Measurements from ENCODE around the gene LDLRAP1.

LDLRAP1 gene

DNA sequence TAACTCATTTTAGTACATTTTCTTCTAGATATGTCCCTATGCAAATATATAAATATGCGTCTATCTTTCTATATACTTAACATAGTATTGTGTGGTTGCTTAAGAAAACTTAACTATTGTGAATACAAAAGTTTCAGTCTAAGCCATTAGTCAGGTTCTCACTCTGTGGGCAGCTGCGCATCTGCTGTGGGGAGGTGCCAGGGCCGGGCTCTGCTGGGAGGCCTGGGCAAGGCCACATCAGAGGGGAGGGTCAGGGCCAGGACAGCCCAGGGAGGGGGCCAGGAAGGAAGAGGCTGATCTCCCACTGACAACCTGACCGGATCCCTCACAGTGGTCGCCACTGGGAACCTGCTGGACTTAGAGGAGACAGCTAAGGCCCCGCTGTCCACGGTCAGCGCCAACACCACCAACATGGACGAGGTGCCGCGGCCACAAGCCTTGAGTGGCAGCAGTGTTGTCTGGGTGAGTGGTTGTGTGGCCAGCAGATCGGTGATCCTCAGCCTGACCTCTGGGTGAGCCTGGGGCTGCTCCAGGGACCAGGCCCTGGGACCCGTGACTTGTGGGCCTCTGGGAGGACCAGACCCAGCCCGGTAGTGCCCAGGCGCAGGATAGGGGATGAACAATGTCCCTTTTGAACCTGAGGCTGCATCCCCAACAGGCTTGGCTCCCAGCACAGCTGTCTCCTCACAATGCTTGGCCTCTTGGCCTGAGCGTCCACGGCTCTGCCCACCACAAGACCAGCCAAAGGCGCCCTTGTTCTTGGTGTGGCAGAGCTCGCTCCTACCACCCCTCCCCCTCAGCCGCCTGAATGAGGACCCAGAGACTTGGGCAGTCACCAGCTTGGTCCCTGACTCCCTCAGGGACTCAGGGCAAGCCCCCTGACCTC is 20.2 kb downstream of the LDLRAP1 start:
- DNase-seq, result peak; percentile 56

DNA sequence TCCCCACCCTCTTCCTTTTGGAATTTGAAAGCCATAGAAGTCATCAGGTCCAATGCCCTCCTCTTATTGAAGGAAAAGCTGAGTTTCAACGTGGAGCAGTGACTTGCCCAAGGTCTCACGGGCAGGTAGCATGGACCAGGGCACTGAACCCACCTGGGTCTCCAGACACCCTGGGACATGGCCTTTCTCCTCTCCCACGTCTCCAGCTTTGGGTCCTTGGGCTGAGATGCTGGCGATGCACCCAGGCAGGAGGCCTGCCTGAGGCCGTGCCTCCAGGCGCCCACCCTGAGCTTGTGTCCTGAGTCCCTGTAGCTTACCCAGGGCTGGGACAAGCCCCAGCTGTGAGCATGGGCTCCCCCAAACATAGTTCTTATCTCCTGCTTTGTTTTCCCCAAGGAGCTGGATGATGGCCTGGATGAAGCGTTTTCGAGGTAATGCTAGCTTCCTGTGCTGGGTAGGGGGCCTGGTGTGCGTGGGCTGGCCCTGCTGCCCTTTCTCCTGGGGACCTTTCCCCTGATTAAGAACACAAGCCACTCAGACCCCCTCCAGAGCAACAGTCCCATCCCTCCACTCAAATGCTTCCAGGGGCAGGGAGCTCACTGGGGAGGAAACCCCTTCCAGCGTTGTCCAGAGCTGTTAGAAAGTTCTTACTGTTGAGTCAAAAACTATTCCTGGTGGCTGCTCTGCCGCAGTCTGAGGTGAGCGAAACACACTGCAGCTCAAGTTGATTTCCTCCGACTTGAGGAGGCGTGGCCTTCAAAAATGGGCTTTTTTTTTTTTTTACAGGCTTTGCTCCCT is 21.6 kb downstream of the LDLRAP1 start:
- DNase-seq, result peak; percentile 57

DNA sequence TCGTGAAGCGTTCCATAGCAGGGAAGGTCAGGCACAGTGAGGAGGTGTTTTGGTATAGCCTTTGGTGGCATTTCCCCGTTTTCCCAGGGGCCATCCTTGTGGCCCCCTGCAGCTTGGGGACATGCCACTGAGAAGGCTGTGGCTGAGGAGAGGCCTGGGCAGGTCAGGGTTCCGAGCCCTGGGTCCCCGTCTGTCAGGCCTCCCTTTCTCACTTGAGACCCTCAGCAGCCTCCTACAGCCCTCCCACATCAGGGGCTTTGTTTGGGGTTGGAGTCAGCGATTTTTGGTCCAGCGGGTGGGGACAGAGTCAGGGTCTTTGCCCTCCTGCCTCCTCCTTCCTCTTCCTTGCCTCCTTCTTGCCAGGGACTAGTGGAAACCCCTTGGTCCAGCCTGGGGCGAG is 22.2 kb downstream of the LDLRAP1 start:
- DNase-seq, result no peak

DNA sequence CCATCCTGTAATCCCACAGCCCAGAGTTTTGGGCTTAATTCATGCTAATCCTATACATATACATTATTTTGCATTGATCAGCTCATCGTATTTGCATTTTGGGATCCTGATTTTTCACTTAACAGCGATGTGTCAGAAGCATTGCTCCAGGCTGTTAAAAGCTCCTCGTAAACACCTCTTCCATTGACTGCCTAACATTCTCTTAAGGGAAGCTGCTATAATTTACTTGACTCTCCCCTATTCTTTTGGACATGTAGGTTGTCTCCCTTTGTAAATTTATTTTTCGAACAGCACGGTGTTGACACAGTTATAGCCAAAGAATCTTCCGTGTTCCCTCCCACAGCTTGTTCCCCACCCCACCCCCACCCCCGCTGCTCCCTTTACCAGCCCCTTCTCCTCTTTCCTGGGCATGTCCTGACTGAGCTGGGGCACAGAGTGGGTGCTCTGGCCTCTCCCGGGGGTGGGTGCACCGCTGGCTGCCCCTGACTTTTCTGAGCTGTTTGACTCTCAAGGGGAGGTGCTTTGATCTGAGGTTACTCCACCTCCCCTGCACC is 22.8 kb downstream of the LDLRAP1 start:
- DNase-seq, result no peak

DNA sequence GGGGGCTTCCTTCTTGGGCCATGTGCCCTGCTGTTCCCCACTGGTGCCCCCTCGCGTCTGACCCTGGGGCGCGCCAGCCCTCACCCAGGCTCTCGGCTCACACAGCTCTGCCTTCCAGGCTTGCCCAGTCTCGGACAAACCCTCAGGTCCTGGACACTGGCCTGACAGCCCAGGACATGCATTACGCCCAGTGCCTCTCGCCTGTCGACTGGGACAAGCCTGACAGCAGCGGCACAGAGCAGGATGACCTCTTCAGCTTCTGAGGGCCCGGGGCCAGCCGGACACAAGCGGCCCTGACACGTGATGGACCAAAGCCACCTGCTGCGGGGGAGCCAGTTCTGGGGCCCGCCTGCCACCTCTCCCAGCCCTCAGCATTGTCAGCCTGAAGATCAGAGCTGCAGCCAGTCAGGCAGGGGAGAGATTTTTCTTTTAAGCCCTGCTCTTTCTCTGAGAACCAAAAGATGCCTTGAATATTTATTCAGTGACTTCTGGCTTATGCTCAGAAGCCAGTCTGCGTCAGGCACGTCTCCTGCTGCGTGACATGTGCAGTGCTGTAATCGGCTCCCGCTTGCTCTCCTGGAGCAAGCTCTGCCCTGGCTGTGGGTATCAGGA is 23.4 kb downstream of the LDLRAP1 start:
- DNase-seq, result peak; percentile 63

DNA sequence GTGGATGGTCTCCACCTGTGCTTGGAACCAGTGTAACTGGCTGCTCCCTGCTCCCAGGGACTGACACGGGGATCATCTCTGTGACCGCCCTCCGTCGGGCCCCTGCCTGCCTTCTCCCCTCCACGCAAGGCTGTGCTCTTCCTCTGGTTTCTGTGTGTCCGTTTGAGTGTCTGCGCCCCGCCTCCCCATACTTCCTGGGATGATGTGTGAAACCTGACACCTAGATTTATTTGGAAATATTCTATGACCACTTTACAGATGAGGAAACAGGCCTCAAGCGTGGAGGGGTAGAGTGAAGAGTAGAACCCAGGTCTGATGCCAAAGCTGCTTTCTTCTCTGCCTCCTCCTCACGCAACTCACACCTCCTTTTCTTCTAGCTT is 24.3 kb downstream of the LDLRAP1 start:
- DNase-seq, result no peak

DNA sequence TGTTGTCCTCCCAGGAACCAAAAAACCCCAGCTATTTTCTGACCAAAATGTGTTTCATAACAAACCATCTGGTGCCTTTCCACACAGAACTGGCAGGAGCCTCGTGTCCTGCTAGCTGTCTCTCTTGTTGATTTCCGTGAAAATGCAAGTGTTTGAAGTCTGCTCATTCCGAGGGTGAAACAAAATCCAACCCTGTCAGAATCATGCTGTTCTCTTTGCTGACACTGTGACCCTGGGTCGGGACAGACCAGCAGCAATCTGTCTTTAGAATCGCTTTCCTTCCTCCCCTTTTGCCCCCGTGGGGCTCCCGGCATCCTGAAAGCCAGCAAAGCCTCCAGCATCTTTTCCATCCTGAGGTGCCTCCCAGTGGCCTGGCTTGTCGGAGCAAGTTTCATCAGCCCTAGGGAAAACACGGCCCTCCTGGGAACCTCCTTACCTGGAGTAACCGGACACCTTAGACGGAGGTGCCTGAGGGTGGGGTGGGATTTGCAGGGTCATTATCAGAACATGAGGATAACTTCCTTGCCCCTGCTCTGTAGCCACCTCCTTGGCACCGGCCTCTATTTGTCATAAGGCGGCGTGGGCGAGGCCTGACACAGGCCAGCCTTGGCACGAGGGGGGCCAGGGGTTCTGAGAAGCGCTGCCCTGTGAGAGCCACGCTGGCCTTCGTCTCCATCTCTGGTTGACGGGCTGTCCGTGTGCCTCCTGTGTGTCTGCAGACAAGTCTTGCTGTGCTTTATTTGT is 24.9 kb downstream of the LDLRAP1 start:
- no peak for DNase-seq

DNA sequence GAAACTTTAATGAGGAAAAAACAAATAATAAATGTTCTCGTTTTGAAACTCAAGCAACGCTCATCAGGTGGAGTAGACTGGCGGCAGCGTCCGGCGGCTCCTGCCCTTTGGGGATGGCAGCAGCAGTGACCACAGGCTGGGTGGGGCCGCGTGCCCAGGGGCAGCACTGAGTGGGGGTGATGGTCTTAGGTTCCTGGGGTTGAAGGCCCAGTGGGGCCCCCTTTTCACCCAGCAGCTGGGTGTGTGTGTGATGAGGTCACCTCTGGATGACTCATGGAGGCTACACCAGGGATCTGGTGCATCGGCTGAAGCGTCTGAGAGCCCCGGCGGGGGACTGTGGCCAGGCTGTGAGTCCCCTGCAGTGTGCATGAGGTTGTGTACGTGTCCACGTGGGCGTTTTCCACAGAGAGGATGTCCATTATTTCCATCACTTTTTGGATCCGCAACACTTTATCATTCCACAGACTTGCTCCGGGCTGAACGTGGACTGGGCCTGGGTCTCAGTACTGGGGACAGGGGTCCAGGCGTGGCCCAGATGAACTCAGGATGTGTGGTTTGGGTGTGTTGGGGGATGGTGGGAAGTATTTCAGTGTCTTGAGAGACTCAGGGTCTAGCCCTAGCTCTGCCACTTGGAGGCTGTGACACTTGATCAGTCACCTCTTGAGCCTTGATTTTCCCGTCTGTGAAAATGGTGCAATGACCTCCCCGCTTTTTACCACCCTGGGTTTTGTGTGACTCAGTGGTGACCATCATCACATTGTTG is 25.6 kb downstream of the LDLRAP1 start:
- peak; percentile 63 for DNase-seq

DNA sequence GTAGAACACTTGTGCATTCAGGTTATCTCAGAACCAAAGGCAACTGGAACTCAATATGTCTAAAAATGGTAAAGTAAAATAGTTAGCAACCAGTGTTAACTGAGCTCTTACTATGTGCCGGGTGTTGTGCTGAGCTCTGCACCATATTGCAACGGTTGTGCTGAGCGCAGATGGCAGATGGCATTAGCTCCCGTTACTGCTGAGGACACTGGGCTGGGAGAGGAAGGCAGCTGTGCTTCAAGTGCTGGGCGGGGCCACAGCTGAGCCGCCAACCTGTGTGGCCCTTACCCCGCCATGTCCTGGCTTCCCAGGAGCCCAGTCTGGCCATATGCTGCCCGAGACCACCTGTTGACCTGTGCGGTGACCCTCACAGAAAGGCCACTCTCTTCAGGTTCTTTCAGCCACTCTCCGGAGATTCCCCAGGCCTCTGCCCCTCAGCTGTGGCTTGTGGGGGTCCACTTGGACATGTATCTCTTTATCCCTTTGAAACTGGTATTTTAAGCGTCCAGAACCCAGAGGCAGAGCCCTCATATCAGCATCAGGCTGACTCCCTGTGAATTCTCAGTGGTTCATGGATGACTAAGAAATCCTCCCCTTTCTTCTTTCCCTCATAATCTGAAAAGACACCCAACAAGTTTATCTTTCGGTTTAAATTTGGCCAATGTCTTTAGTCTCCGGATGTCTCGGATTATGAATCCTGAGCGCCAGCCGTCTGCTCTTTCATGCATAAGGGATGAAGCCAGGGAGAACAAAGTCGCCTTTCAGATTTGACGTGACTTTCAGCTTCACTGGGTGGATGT is 26.4 kb downstream of the LDLRAP1 start:
- DNase-seq, result no peak

DNA sequence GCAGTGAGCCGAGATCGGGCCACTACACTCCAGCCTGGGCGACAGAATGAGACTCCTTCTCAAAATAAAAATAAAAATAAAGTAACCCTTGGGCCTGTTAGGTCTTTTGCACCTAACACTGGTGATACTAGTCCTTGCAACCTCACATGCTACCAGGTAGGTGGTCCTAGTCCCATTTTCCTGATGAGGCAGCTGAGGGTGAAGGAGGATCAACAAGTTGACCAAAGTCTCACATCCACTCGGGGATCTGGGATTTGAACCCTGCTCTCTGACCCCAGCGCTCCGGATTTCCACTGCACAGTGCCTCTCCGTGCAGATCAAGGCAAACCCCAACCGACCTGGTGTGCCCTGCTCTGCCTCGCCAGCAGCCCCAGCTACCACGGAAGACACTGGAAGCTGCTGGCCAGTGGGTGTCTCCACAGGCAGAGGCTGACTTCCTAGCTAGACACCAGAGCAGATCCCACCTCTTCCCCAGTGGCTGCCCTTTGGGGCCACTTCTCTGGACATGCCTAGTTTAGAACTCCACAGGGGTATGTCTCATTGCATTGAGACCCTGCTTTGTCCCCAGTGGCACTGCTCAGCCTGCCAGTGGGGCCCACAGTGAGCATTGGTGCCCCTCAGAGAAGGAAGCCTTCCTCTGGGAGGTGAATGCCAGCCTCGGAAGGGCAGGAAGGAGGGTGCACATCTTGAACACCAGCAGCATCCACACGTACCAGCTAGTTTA is 27.6 kb downstream of the LDLRAP1 start:
- DNase-seq, result no peak

DNA sequence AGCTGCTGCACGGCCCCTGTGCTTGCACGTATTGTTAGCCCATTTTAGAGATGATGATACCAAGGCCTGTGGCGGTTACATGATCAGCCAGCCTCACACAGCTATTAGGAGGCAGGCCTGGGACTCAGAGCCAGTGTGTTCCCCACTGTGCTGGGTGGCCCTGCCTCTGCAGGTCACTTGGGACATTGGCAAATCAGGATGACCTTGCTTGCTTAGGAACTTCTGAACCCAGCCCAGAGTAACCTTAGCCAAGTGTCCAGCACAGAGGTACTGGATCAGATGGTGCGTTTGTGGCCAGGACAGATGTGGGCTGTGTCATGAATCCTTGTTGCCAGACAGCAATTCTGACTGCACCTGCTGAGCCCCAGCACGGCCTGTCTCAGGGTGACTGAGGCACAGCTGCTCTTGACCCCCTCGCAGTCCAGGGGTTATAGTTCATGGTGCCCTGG is 28.1 kb downstream of the LDLRAP1 start:
- DNase-seq, result no peak

DNA sequence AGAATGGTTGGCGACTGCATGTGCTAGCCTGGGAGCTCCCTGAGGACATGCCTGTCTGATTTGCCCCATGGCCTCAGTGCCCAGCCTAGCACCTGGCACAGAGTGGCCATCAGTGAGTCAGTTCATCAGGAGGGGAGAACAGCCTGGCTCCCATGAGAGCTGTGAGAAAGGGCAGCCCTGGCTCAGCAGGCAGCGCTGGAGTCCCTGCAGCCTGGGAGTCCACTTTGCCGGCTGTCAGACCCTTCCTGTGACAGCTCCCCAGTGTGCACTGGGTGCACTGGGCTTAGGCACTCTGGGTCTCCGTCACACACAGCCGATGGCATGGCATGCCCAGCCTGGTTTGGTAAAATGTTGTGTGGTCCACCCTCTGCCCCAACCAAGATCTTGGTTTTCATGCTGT is 28.7 kb downstream of the LDLRAP1 start:
- DNase-seq, result no peak

DNA sequence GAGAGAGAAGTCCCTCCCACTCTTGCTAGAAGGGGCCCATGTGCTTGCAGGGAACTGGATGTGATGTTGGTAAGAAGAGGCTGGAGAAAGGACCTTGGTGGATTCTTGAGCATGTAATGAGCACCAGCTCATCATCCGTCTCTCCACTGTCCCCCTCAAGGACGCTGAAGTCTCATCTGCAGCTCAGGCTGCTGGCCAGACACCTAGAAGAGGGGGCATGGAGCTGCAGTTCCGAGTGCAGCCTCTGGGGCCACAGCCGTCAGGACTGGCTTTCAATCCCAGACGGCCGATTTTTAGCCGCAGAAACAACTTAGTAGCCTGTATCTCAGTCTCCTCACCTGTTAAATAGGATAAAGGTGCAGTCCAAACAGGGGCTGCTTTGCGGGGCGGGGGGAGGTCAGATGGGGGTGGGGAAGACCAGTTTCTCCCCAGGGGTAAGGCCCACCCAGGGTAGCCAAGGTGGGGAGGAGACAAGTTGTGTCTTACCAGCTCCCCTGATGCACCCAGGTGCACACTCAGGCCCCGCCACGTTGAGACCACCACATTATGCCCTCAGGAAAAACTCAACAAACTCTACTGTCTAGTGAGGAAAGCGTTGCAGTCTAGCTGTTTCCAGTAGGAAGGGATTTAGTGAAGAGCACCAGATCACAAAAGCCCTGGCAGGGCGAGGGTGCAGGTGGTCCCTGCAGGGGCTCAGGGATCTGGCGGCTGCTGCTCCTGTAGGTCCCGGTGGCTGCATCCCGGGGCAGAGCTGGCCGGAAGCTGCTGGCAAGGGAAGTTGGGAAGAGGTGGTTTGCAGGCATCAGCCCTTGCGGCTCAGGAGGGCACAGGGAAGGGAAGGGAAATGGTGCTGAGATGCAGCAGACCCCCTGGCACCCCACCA is 29.5 kb downstream of the LDLRAP1 start:
- peak; percentile 75 for DNase-seq

DNA sequence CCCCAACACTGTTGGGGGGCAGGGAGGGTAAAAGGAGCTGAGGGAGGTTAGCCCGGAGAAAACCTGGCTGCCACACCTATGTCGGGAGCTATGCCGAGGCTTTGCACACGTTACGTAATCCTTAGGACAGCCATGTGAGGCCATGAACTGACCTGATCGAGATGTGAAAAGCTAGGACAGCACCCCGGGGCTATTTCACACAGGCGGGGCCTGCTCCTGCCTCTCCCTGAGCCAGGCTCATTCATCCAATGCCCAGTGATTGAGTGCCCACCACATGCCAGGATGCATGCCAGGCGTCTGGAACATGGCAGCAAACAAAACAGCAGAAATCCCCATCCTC is 30.2 kb downstream of the LDLRAP1 start:
- DNase-seq, result no peak

DNA sequence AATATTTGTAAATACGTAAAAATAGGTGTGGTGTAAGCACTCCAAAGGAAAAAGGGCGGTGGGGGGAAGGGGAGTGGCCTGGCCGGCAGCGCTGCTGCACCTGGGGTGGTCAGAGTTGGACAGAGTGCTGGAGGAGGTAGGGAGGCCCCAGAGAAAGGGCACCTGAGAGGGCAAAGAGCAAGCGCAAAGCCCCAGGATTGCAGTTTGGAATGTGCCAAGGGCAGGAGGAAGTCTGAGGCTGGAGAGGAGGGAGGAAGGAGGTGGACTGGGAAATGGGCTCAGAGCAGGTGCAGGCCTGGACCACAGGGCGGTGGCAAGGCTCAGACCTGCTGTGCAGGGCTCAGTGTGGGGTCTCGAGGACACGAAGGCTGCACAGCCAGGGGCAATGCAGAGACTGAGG is 30.6 kb downstream of the LDLRAP1 start:
- no peak for DNase-seq

DNA sequence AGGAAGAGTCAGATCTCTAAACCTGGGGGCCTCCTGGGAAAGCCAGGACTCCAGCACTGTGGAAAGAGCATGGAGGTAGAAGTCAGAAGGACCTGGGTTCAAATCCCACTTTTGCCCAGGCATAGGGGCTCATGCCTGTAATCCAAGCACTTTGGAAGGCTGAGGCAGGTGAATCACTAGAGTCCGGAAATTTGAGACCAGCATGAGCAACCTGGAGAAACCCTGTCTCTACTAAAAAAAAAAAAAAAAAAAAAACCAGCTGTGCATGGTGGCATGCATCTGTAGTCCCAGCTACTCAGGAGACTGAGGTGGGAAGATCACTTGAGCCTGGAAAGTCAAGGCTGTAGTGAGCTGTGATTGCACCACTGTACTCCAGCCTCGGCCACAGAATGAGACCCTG is 31.8 kb downstream of the LDLRAP1 start:
- DNase-seq, result no peak

DNA sequence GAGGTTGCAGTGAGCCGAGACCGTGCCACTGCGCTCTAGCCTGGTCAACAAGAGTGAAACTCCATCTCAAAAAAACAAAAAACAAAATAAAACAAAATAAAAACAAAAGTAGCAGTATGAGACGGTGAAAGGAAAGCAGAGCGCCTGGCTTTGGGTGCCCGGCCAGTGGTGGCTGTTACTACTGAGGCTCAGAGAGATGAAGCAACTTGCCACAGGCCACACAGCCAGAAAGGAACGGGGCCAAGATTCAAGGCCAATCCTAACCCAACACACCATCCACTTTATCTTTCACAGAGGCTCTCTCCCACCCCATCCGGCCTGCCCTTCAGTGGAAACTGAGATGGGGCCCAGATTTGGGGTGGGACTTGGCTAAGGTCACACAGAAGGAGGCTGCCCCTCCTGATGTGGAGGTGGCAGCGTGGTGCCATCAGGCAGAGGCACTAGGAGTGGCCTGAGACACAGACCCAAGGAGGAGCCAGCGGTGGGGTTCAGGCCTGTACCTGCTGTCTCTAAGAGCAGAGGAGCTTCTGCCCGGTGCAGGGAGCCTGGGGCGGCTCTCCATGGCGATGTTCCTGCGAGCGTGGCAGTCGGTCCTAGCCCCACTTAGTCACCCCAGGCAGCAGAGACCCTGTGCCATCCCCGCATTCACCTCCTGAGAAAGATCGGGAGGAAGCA is 33.2 kb downstream of the LDLRAP1 start:
- no peak for DNase-seq

DNA sequence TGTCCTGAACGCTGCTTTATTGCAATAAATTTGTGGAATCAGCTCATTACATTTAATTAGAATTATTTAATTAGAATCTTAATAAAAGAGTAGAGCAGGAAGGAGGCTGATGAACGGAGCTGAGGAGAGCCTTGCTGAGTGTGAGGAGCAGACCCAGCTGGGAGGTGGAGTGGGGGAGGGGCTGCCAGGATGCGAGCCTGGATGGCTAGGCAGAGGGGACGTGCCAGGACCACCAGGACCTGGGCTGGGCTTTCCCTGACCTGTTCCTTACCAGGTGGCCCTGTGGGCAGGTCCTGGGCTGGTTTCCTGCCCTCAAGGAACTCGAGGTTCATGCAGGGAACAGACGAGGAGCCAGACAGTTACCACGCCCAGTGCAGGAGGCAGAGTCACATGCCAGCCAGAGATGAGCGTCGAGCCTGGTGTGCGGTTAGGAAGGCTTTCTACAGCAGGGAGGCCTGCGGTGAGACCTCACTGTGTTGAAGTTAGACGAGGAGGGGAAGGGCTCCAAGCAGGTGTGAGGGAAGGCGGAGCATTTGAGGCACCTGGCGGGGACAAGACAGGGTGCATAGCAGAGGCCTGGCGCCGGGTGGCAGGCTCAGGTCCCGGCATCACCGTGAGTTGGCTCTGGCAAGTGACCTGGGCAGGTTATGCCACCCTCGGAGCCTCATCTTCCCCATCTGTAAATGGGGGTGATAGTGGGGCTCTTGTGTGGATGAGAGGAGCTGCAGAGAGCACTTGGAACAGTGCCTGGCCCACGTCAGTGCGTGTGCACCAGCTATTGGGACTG is 33.9 kb downstream of the LDLRAP1 start:
- DNase-seq, result no peak
